Measurements from ENCODE around the gene TBC1D9.
"Not testable (repeated sequence)": the region's sequence is repeated elsewhere in the genome, so short reads cannot be mapped to it uniquely, and the experiment has no call there.

Gene TBC1D9

GRCh38 chr4:140754918-140755773 lies 1.0 kb downstream of the TBC1D9 start:
- peak overlapping the region; percentile 73 for H3K4me3 ChIP-seq (ENCODE audit: low read depth, low read length)
- DNase-seq (ENCODE audit: low read depth) = no peak
- TF ChIP-seq, protein P1, sequence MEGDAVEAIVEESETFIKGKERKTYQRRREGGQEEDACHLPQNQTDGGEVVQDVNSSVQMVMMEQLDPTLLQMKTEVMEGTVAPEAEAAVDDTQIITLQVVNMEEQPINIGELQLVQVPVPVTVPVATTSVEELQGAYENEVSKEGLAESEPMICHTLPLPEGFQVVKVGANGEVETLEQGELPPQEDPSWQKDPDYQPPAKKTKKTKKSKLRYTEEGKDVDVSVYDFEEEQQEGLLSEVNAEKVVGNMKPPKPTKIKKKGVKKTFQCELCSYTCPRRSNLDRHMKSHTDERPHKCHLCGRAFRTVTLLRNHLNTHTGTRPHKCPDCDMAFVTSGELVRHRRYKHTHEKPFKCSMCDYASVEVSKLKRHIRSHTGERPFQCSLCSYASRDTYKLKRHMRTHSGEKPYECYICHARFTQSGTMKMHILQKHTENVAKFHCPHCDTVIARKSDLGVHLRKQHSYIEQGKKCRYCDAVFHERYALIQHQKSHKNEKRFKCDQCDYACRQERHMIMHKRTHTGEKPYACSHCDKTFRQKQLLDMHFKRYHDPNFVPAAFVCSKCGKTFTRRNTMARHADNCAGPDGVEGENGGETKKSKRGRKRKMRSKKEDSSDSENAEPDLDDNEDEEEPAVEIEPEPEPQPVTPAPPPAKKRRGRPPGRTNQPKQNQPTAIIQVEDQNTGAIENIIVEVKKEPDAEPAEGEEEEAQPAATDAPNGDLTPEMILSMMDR (IDR thresholded peaks at IDR 0.05; ENCODE audit: control insufficient read depth, extremely low read depth, insufficient read depth) = no peak

DNA sequence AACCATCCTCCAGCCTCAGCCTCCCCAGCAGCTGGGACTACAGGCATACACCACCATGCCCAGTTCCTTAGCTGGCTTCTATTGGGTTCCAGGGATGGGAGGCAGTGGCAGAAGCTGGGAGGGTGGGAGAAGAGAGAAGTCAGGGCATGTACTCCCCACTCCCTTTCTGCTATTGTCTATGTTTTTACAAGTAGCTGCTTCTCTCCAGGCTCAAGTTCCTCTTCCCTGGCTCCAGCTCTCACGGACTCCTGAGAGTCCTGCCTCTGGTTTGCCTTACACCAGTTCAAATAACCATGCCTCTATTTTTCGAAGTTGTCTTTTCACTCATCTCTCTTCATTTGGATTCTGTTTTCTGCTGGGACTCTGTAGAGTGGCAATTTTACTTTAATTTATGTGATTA lies 2.9 kb downstream of the TBC1D9 start:
- no peak overlapping the region for H3K4me3 ChIP-seq (ENCODE audit: low read depth, low read length)
- no peak for DNase-seq (ENCODE audit: low read depth)
- TF ChIP-seq, protein P1 (IDR thresholded peaks at IDR 0.05; ENCODE audit: control insufficient read depth, extremely low read depth, insufficient read depth) = no peak

GRCh38 chr4:140752291-140753068 lies 3.7 kb downstream of the TBC1D9 start:
- H3K4me3 ChIP-seq (ENCODE audit: low read depth, low read length) = no peak overlapping the region
- DNase-seq (ENCODE audit: low read depth) = no peak
- TF ChIP-seq, protein P1 (IDR thresholded peaks at IDR 0.05; ENCODE audit: control insufficient read depth, extremely low read depth, insufficient read depth) = no peak

GRCh38 chr4:140750470-140750869 lies 5.7 kb downstream of the TBC1D9 start:
- H3K4me3 ChIP-seq (ENCODE audit: low read depth, low read length) = no peak overlapping the region
- TF ChIP-seq, protein P1 (IDR thresholded peaks at IDR 0.05; ENCODE audit: control insufficient read depth, extremely low read depth, insufficient read depth) = no peak
- no peak for DNase-seq (ENCODE audit: low read depth)

GRCh38 chr4:140748171-140748570 lies 8.0 kb downstream of the TBC1D9 start:
- no peak for DNase-seq (ENCODE audit: low read depth)
- TF ChIP-seq, protein P1 (IDR thresholded peaks at IDR 0.05; ENCODE audit: control insufficient read depth, extremely low read depth, insufficient read depth) = no peak
- no peak overlapping the region for H3K4me3 ChIP-seq (ENCODE audit: low read depth, low read length)

DNA sequence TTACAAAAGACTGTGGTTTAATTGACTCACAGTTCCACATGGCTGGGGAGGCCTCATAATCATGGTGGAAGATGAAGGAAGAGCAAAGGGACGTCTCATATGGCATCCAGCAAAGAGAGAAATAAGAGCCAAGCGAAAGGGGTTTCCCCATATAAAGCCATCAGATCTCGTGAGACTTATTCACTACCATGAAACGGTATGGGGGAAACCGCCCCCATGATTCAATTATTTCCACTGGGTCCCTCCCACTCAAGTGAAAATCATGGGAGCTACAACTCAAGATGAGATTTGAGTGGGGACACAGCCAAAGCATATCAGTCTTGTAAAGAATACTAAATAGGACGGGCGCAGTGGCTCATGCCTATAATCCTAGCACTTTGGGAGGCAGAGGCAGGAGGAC lies 9.6 kb downstream of the TBC1D9 start:
- not testable (repeated sequence) for DNase-seq (ENCODE audit: low read depth); H3K4me3 ChIP-seq (ENCODE audit: low read depth, low read length)

GRCh38 chr4:140744421-140744820 lies 11.8 kb downstream of the TBC1D9 start:
- no peak for DNase-seq (ENCODE audit: low read depth)
- H3K4me3 ChIP-seq (ENCODE audit: low read depth, low read length) = no peak overlapping the region
- TF ChIP-seq, protein P1 (IDR thresholded peaks at IDR 0.05; ENCODE audit: control insufficient read depth, extremely low read depth, insufficient read depth) = no peak

Data from LNCaP clone FGC (cell line).